ENCODE results near the gene A4GNT. TPM values are rescaled to one million over a fixed set of nuclear protein-coding genes. Genes with fewer than 3 reads are reported as not detected.

The A4GNT gene
- total RNA-seq, 2 donors from 2014 or later: not detected

DNA sequence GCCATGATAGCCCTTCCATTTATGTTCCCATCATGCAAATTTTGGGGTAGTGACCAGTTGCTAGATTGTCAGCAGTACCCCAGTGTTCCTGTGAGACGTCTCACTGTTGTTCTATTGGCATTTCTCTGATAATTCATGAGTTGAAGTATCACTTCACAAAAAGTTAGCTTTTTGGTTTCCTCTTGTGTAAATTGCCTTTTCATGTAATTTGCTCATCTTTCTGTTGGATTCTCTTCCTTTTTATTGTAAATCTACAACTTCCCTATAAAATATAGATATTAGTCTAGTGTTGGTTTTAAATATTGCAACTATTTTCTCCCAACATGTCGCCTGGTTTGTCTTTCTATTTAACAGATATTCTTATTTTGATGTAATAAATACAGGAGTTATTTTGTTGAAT lies 7.5 kb upstream of the A4GNT start:
- Histone ChIP-seq H3K36me3 (no peaks in the 10 kb centered on the region), H3K9me3 (no peaks in the 10 kb centered on the region), H3K4me3 (no peak overlapping the region), H3K9ac (ENCODE audit: low read depth in 2 of 2, low read length in 2 of 2) (no peak overlapping the region), H3K27ac (no peak overlapping the region), H3K27me3 (no peaks in the 10 kb centered on the region), H3K4me1 (no peaks in the 10 kb centered on the region)
- TF ChIP-seq, protein P1, sequence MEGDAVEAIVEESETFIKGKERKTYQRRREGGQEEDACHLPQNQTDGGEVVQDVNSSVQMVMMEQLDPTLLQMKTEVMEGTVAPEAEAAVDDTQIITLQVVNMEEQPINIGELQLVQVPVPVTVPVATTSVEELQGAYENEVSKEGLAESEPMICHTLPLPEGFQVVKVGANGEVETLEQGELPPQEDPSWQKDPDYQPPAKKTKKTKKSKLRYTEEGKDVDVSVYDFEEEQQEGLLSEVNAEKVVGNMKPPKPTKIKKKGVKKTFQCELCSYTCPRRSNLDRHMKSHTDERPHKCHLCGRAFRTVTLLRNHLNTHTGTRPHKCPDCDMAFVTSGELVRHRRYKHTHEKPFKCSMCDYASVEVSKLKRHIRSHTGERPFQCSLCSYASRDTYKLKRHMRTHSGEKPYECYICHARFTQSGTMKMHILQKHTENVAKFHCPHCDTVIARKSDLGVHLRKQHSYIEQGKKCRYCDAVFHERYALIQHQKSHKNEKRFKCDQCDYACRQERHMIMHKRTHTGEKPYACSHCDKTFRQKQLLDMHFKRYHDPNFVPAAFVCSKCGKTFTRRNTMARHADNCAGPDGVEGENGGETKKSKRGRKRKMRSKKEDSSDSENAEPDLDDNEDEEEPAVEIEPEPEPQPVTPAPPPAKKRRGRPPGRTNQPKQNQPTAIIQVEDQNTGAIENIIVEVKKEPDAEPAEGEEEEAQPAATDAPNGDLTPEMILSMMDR (IDR thresholded peaks at IDR 0.05): no peak
- intact Hi-C loops (cut with DNase I): no loop called here
- DNase-seq: no peak

DNA sequence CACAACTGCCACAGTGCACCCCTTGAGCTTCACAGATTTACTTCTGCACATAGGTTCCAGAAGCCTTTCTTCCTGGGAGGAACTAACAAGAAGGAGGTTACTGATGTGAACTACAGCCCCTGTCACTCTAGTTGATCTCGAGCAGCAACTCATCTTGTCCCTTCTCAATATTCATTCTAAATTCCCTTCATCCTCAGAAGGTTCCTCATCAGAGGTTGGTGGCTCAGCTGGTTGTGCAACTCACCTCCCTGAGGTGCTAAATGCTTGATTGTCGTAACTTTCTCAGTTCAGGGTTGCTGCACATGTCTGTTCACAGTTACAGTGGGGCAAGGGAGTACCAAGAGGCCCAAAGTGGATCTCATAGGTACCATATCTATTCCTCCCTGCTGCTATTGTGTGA lies 5.7 kb upstream of the A4GNT start:
- Histone ChIP-seq H3K4me3 (no peak overlapping the region), H3K27me3 (no peaks in the 10 kb centered on the region), H3K9ac (ENCODE audit: low read depth in 2 of 2, low read length in 2 of 2) (no peak overlapping the region), H3K9me3 (no peaks in the 10 kb centered on the region), H3K36me3 (no peaks in the 10 kb centered on the region), H3K4me1 (no peaks in the 10 kb centered on the region), H3K27ac (no peak overlapping the region)
- DNase-seq: no peak
- intact Hi-C loops (cut with DNase I): no loop called here
- TF ChIP-seq, protein P1 (IDR thresholded peaks at IDR 0.05): no peak

DNA sequence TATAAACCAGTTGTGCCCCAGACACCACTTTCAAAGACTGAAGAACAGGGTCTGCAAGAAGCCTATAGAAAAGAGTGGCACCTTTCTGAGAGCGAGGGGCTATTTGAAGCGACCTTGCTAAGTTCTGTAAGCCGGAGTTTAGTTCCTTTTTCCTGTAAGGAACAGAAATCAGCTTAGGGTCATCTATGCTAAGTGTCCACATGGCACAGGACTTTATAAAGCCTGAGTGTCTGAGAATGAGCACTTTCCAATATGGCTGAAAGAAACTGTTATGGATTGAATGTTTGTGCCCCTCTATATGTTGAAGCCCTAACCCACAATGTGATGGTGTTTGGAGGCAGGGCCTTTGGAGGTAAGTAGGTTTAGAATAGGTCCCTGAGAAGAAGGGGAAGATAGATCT lies 4.0 kb upstream of the A4GNT start:
- Histone ChIP-seq H3K4me1 (no peaks in the 10 kb centered on the region), H3K9me3 (no peaks in the 10 kb centered on the region), H3K9ac (ENCODE audit: low read depth in 2 of 2, low read length in 2 of 2) (no peak overlapping the region), H3K27ac (no peak overlapping the region), H3K27me3 (no peaks in the 10 kb centered on the region), H3K36me3 (no peaks in the 10 kb centered on the region), H3K4me3 (no peak overlapping the region)
- TF ChIP-seq, protein P1 (IDR thresholded peaks at IDR 0.05): no peak
- intact Hi-C loops (cut with DNase I): no loop called here
- no peak for DNase-seq

DNA sequence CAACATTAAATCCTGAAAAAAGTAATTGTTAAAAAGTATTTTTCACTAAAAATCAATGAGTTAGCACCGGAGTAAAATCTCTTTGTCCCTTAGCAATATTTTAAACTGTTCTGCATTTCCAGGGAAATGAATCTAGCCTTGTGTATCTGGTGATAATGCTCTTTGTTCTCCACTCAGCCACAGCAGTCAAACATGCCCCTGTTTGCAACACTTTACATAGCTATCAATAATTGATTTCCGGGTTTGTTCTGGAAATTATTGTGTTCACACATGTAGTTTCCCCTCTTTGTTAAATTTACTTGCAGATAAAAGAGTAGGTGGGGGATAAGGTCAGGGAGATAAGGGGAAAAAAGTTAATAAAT lies 3.6 kb upstream of the A4GNT start:
- H3K9ac ChIP-seq (ENCODE audit: low read depth in 2 of 2, low read length in 2 of 2): no peak overlapping the region
- H3K36me3 ChIP-seq: no peaks in the 10 kb centered on the region
- TF ChIP-seq, protein P1 (IDR thresholded peaks at IDR 0.05): no peak
- H3K4me3 ChIP-seq: no peak overlapping the region
- intact Hi-C loops (cut with DNase I): no loop called here
- no peaks in the 10 kb centered on the region for H3K27me3 ChIP-seq
- no peak for DNase-seq
- no peak overlapping the region for H3K27ac ChIP-seq
- no peaks in the 10 kb centered on the region for H3K9me3 ChIP-seq
- H3K4me1 ChIP-seq: no peaks in the 10 kb centered on the region

DNA sequence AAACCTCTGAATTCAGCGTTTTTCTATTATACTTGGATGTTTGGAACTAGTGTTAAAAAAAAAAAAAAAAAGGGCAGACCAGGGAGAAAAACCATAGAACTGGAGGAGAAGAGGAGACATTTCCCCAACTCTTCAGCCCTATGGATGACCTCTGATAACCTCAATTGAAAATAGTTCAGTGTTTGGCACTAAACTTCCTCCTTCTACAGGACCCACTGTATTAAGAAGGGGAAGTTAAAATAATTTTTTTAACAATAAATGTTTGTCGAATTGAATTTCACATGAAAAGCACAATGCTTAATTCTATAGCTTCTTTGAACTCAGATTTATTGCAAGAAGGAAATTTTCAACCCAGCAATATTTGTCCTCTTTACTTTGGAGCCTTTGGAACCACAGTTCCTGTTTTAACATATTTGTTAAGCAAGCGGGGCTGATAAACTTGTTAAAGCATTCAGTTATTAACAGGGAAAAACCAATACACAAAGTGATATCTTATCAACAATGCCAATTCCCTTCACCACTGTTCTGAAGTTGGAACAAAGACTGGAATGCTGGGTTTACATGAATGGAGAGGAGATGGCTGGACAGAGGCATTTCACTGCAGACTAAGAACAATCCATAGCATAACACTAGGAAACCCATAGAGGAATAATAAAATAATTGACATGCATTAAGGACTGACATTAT lies 3.1 kb upstream of the A4GNT start:
- H3K9me3 ChIP-seq: no peaks in the 10 kb centered on the region
- TF ChIP-seq, protein P1 (IDR thresholded peaks at IDR 0.05): no peak
- no peak overlapping the region for H3K4me3 ChIP-seq
- no peak overlapping the region for H3K9ac ChIP-seq (ENCODE audit: low read depth in 2 of 2, low read length in 2 of 2)
- no peaks in the 10 kb centered on the region for H3K27me3 ChIP-seq
- no peak for DNase-seq
- no peaks in the 10 kb centered on the region for H3K4me1 ChIP-seq
- intact Hi-C loops (cut with DNase I): no loop called here
- no peak overlapping the region for H3K27ac ChIP-seq
- no peaks in the 10 kb centered on the region for H3K36me3 ChIP-seq
